Activated CD4-positive, CD25-positive, alpha-beta regulatory T cell (primary cell): Measurements from ENCODE around the gene SLC1A3.
"Not testable (repeated sequence)": the region's sequence is repeated elsewhere in the genome, so short reads cannot be mapped to it uniquely, and the experiment has no call there.

ENCODE experiments used
- DNase-seq, 4 experiments: peaks; one replicate each; lab custom pipeline; 2025; lab: John Stamatoyannopoulos, UW

SLC1A3 gene

DNA sequence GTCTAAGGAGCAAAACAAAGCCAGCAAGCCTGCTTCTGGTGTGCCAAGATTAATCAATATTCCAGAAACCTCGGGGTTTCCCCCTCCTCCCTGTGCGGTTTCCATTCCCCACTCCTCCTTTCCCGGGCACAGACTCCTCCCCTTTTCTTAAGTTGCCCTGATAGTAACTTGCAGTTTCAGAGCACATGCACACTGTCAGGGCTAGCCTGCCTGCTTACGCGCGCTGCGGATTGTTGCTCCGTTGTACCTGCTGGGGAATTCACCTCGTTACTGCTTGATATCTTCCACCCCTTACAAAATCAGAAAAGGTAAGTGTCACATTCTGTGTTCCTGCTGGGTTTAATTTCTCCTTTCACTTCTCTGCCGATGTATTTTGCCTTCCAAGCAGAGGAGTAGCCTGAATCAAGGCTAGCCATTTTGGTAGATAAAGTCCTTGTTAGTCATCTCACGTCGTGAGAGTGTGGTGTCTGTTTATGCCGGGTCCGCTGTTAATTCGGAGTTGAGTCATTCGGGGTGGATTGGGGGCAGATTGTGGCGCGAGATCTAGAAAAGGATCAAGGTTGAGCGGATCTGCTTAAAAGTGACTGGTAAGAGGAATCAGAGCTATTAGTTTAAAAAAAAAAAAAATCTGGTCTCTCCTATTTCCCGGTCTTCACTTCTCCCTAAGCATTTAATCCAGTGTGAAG, at the start of gene SLC1A3:
SLC1A3 (plus strand) TSS at position 179 of the 686 bp plus-strand sequence. CDS start 1,818 bp downstream, outside the sequence.
- peak in 1 of 4 experiments; percentile 4 for DNase-seq

DNA sequence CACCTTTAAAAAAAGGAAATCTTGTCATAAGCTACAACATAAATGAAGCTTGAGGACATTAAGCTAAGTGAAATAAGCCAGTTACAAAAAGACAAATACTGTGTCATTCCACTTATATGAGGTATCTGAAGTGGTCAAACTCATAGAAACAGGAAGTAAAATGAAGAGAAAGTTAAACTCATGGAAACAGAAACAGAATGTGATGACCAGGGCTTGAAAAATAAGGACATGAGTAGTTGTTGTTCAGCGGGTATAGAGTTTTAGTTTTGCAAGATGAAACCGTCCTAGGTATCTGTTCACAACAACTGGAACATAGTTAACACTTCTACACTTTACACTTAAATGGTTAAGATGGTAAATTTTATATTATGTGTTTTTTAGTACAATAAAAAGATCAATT, 47.8 kb upstream of the SLC1A3 start:
- DNase-seq = no peak

DNA sequence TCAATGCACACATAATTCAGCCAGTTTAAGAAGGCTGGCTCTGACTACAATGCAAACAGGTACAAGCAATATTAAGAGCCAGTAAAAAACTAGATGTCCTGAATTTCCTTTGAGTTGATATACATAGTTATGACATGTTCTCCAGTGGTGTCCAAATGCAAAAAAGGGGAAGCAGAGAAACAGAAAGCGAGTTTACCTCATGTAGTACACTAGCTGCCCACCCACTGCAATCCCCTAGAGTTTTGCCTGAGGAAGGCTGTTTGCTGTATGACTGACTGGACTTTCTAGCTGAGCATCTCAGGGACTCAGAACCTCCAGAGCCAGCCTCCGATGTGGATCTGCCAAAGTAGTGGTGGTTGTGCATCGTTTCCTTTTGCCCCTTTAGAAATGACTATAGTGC, 44.8 kb upstream of the SLC1A3 start:
- DNase-seq = no peak

DNA sequence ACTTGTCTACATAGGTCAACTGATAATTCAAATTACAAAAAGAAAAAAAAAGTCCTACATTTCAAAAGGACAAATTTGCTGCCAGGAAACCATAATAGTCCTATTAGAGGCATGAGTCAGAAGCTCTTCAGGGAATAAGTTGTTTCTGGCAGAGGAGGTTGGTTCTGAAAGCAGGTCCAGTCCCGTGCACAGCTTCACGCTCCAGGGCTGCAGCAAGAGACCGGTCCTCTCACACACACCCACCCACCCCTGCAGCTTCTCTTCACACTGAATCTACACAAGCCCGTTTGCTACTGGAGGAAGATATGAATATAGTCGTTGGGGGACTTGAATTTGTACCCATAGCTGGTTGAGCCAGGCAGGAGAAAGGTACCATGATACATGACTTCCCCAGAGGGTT, 36.9 kb upstream of the SLC1A3 start:
- no peak for DNase-seq

DNA sequence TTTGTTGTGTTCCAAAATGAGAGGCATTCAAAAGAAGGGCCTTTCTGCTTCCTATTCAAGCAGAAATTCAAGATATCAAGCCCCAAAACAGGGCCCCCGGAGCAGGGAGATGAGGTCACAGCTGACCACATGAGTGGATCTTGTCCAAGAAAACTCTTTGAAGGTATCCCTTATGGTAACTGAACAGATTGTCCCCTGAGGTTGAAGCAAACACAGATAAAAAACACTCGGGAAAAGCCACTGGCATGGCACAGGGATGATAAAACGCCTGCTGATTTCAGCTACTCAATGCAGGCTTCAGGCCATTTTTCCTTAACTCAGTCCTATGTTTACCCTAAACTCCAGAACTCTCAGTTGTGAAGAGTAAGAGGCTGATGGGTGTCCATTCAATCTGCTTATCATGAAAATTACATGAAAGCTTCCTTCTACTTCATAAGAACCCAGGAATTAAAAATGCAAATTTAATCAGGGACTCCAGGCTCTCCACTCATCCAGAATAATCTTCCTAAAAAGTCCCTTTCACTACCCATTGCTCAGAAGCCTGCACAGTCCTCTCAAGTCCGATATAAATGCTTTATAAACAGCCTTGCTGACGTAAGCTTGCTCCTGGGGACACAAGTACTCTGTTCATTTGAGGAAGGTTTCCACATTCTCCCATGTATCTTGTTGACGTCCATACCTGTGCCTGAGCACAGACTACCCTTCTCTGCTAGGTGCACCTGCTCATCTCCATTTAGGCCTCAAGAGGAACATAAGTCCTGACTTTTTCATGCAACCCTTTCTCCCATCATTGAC, 35.9 kb upstream of the SLC1A3 start:
- DNase-seq = no peak

DNA sequence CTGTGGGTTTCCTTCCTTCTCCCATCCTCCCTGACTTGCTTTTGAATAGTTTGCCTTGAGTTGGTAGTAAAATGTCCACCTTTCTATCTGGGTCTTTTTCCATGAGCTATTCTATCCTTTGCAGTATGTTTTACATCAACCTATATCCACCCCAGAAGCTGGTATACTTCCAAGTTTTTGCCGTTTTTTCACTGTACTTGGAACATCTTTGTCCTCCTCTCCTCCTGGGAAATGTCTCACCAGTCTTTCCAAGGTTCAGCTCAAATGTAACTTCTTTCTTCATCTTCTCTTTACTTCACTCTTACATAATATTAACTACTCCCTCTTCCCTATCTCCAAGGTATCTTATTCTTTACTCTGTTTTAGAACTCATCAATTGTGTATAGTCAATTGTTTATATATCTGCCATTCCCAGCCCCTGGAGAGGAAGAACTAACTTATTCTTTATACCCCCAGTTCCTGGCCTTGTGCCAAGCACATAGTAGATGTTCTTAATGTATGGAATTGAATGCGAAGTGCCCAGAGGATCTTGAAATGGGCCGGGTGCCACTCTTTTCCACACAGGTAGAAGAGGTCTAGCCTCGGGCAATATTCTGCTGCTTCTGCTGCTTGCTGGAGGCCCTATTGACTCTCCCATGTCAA, 34.9 kb upstream of the SLC1A3 start:
- DNase-seq = no peak

DNA sequence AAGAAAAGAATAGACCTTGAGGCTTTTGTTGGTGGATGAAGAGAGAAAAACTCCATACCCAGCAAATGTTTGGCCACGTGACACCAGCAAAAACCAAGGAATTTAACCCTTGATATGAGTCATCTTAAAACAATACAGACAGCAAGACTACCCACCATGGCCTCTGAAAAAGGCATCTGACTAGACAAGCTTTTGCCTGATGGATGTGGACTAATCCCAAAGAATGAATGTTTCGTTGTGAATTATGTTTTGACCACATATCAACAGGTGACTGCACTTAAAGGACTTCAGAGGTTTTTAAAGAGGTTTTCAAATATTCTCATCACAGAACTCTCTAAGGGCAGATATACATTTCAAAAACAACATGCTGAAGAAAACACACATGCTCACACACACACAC, 33.0 kb upstream of the SLC1A3 start:
- no peak for DNase-seq

DNA sequence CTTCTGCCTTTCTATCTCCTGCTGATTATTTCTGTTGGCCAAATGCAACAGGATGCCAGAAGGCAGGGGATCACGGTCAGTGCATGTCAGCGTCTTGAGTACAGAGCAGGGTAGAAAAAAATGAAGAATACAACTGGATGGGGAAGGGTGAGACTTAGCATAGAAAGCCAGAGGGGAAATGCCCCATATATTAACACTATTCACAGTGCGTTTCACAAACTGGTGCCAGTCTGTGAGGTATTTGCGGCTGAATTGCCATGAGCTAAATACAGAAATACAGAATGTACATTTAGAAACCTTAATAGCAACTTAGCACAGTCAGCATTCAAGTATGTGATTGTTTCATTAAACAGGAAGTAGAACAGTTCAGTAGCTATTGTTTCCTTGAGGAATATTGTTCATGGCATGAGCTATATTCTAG, 31.0 kb upstream of the SLC1A3 start:
- no peak for DNase-seq

DNA sequence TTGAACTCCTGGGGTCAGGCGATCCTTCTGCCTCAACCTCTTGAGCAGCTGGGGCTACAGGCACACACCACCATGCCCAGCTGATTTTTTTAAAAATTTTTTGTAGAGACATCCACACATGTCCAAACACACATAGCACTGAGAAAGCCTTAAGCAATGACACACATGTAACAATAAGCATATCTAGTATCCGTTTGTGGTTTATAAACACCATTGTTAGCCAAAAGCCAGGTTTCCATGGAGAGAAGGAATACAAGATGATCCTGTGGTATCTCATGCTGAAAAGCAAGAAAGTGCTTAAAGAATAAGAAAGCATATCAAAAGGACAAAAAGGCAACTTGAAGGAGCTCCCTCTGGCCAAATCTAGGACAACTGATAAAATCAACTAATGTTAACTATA, 29.7 kb upstream of the SLC1A3 start:
- DNase-seq = no peak

DNA sequence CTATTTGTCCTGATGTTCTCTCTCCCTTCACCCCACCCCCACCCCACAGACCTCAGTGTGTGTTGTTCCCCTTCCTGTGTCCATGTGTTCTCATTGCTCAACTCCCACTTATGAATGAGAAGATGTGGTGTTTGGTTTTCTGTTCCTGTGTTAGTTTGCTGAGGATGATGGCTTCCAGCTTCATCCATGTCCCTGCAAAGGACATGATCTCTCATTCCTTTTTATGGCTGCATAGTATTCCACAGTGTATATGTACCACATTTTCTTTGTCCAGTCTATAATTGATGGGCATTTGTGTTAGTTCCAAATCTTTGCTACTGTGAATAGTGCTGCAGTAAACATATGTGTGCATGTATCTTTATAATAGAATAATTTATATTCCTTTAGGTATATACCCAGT, 26.5 kb upstream of the SLC1A3 start:
- not testable (repeated sequence) for DNase-seq

DNA sequence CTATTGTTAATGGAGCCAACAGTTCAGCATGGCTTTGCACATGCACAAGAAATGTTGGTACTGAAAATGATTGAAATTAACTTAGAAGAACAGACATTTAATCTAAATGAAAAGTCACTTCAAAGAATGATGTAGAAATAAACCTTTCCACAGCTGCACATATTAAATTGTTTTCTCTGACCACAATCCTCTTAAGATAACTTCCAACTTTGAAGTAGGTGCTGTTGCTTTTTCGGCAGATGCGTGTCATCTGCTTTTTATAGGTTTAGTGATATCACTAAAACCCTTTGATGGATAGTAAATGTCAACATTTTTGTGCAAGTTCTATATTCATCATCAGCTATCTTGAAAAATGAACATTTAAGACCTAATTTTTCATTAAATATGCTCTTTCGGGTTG, 25.3 kb upstream of the SLC1A3 start:
- no peak for DNase-seq

DNA sequence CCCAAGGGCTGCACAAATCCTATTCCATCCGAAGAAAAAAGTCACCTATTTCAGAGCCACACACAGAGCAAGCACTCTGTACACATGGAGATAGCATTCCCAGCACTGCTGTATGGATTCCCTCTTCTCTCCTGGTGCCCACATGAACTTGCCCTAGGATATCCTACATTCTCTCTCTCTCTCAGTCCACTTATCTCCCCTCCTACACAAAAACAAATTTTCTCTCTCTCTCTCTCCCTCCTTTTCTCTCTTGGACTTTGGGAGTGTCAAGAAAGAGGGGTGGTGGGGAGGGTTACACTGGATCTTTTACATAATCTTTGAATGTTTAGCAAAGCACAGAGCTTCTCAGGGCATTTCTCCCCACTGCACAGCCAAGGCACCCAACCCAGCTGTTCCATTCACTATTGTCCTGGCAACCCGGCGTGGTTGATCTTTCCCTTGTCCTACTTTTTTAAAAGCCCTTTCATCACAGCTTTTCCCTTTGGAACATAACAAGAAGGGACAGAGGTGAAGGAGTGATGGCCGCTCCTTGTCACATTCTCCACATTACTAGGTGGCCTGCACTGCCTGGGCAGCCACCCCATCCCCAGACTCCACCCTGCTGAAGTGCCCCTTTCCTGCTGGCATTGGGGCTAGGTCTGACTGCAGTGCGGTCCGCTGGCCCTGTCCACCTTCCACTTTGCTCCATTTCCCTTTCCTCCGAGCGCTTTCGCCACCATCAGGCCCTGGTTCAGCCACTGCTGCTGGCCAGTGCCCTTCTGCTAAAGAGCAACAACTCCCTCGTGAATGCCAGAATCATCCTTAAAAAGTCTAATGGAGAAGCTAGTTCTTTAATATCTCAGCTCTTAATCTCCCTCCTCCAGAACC, 22.2 kb upstream of the SLC1A3 start:
- no peak for DNase-seq

DNA sequence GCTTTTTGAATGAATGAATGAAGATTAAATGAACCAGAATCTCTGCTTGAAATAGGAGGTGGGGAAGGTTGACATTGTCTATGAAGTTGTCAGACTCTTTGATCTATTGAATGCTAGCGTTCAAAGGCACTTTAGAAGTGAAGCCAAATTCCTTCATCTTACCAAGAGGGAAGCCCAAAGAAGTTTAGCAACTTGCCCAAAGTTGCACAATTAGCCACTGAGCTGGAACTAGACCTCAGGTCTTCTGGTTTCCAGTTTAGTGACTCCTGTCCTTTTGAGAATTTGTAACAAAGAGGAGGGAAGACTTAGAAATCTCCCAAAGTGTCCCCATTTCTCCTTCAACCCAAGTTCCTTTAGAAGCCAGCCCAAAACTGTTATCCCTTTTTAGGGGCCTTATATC, 20.7 kb upstream of the SLC1A3 start:
- DNase-seq = no peak

DNA sequence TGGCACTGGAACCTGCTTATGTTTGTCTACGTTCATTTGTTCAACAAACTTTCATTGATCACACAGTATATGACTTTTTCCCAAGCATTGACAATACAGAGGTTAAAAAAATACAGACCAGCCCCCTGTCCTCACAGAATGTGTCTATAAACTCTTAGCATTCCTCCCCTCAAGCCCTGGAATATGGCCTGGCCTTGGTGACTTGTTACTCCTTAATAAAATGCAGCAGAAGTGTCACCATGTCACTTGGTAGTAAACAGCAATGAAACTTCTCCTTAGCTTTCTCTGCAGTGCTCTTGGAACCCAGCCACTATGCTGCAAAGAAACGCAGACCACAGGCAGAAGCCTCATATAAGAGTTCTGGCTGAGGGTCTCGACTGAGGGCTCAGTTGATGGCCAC, 19.1 kb upstream of the SLC1A3 start:
- no peak for DNase-seq

DNA sequence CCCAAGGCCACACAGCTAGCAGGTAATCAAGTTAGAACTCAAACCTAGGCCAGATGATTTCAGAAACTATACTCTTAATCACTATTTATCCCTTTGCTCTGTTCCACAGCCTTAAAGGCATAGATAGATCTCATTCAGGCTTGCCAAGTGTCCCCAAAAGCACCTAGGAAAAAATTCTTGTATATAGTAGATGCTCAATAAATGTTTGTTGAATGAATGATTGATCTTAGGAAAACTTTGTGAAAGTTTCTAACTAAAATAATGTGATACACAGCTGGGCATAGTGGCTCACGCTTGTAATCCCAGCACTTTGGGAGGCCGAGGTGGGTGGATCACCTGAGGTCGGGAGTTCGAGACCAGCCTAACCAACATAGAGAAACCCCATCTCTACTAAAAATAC, 16.7 kb upstream of the SLC1A3 start:
- DNase-seq = not testable (repeated sequence)

DNA sequence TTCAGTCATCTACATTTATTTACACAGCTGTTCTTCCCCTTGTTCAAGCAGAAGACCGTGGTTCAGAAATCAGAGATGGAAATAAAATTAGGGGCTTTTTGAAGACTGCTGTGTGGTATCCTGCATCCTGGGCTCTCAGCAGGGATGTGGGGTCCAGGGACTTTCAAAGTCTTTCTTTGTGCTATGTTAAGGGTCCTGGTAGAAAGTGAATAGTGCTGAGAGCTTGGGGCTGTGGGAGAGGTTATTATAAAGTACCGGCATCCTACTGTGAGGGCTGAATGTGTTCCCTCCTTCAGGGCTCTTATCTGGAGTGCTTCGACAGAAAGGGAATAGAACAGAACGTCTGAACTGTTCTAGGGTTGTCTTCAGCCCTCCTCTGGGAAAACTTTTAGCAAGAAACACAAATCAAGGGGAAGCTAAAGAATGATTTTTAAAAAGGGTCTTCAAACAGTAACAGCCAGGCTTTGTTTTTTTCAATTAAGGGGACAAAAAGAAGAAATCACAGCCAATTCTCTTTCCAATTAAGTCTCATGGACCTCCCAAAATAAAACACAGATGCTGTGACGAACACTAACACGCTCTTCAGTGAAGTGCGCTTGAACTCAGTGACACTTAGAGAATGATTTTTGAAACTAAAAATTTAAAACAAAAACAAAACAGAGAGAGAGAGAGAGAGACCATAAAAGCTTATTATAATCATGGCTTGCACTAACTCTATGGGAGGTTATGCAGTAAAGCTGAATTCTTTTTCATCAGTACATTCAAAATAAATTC, 15.7 kb upstream of the SLC1A3 start:
- DNase-seq = no peak

DNA sequence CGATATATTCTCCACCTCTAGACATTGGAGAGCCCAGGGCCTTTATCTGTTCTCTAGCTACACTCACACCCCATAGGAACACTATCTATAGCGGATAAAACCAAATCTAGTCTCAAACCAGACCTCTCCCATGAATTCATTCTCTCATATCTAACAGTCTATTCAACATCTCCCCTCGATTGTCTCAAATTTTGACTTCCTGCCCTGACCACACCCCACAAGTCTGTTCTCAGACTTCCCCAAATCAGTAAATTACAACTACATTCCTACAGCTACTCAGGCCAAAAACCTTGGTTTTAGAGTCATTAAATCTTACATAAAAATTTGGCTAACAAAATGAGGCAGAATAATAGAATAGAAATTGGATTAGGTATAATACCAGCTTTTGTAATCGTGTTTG, 12.5 kb upstream of the SLC1A3 start:
- DNase-seq = no peak

DNA sequence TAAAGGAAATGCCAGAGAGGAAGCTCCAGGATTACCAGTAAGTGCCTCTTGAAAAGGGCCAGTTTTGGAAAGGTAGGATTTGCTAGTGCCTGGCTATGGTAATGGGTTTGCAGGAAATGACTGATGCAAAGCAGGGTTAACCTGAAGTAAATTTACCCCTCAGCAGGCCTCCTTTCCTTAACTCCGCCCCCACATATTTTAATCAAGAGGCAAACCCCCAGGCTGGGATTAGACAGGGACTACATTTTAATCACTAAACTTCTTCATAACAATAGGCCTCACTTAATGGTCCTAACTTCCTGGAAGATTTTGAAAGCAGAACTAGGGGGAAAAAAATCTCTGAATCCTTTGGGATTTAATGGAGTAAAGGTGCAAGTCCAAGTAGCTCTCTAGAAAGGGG, 10.2 kb upstream of the SLC1A3 start:
- no peak for DNase-seq

DNA sequence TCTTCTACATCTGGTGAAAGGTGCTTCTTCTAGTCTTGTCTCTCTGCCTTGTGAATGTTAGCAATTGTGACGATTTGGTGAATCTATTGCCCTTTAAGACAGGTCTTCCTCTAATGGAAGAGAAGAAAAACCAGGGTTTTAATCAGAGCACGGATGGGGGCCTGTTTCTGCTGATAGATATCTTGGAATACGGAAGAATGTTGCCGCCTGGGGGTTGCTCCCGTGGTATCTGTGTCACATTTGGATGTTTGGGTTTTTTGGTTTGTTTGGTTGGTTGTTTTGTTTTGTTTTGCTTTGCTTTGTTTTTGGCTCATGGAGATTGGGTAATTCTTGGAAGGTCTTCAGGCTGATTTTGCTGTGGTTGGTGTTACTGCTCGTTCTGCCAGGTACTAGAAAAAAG, 9.7 kb upstream of the SLC1A3 start:
- DNase-seq = no peak

DNA sequence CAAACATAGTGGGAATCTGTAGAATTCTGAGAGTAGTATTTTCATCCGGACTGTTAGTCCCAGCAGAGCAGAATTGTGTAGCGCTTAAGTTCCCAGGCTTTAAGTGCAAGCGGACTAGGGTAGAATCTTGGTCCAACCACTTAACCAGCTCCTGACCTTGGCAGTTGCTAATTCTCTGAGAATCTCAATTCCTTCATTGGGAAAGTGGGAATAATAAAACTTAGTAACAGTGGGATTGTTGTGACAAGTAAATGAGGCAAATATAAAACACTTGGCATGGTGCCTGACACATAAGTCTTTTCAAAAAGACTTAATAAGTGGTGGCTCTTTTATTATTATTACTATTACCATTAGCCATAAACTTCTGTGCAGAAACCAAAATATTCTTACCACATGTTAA, 8.4 kb upstream of the SLC1A3 start:
- DNase-seq = no peak

DNA sequence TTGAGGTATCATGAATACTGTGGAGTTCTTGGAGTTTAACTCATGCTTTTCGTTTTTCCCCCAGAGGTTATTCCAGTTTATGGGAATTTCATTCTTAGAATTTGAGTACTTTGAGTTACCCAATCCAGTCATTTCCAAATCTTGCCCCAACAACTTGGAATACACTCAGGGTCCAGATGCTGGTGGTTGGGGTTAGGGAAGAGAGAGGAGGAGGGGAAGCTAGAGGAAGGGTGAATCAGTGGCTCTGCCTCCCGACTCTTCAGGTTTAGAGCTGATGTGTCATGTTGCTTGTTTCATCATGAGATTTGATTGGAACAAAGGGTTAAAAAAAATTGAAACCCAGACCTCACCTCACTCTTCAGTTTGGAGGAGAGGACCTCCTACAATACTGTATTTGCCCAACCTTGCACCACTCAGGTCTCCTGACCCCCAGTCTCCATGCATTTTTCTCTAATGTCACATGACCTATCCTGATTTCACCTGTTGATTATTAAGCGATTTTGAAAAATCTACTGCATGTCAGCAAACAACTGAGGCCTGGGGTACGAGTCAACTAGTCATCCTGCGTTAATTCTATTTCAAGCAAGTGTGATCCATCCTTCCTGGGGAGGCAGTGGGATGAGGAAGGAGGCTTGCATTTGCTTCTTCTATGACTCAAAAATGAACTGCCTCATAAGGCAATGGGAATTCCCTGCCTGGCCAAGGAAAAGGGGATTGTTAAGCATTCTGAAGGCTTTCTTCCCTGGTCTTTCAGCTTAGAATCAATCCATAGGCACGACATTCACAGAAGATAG, 6.2 kb upstream of the SLC1A3 start:
- DNase-seq = no peak
